Spleen (tissue), 11 donors: Measurements from ENCODE around the gene PRKX. TPM values are rescaled to one million over a fixed set of nuclear protein-coding genes. Genes with fewer than 3 reads are reported as not detected.
"Not testable (repeated sequence)": the region's sequence is repeated elsewhere in the genome, so short reads cannot be mapped to it uniquely, and the experiment has no call there.

ENCODE experiments used
- DNase-seq: peaks from one replicate; pipeline ENCODE4 v3.0.0-alpha.2; 2020
- H3K27ac ChIP-seq, 8 donors: fragments of 200-600 bp; sonication (generic) in 7 of 8; 1 replicate in 4 of 8; 2 replicates in 4 of 8; pipeline versions ENCODE4 v1.5.0 to v1.8.0; 2016 to 2021; ENCODE audit warnings: inconsistent platforms in 4 of 8, mild to moderate bottlenecking in 4 of 8, moderate library complexity in 1 of 8
- H3K27me3 ChIP-seq, 7 donors: fragments of 200-600 bp; sonication (generic) in 6 of 7; replicated peaks in 1 of 7; 1 replicate in 4 of 7; 2 replicates in 3 of 7; pipeline versions ENCODE4 v1.5.0 to v1.8.0; 2016 to 2021; ENCODE audit warnings: inconsistent platforms in 3 of 7, mild to moderate bottlenecking in 1 of 7
- H3K36me3 ChIP-seq, 6 donors: fragments of 200-600 bp; sonication (generic) in 5 of 6; 1 replicate in 4 of 6; 2 replicates in 2 of 6; pipeline versions ENCODE4 v1.5.0 to v1.8.0; 2016 to 2021; ENCODE audit warnings: inconsistent platforms in 2 of 6
- H3K4me1 ChIP-seq, 6 donors: fragments of 200-600 bp; sonication (generic) in 5 of 6; 1 replicate in 3 of 6; 2 replicates in 3 of 6; pipeline versions ENCODE4 v1.5.0 to v1.8.0; 2016 to 2021; ENCODE audit warnings: inconsistent platforms in 3 of 6
- H3K4me3 ChIP-seq, 8 donors: fragments of 200-600 bp; sonication (generic) in 7 of 8; 1 replicate in 4 of 8; 2 replicates in 4 of 8; pipeline versions ENCODE4 v1.5.0 to v1.8.0; 2016 to 2021; ENCODE audit warnings: inconsistent platforms in 4 of 8, mild to moderate bottlenecking in 4 of 8, moderate library complexity in 2 of 8
- H3K9me3 ChIP-seq, 8 donors: fragments of 200-600 bp; sonication (generic) in 7 of 8; 1 replicate in 4 of 8; 2 replicates in 4 of 8; pipeline versions ENCODE4 v1.5.0 to v1.8.0; 2016 to 2021; ENCODE audit warnings: inconsistent platforms in 4 of 8
- POLR2A ChIP-seq, 3 donors: fragments of 450-650 bp; IDR thresholded peaks; one replicate each; pipeline ENCODE4 v1.5.1; 2017; ENCODE audit warnings: antibody characterized with exemption in 3 of 3, mild to moderate bottlenecking in 1 of 3
- POLR2AphosphoS5 ChIP-seq, 3 donors: sonication (generic); formaldehyde crosslinking; IDR thresholded peaks; one replicate each; pipeline ENCODE4 v1.5.1; 2017; ENCODE audit warnings: antibody characterized with exemption in 3 of 3
- WGBS, 5 donors: extraction: QIAGEN DNeasy Blood & Tissue Kit in 3 of 5; methylation state at CpG; one replicate each; pipeline versions ENCODE4 v1.1.5 to v1.1.7; 2013 to 2018; 5-methylcytosine and 5-hydroxymethylcytosine counted together
- intact Hi-C: fragments of 100-400 bp; cut with DNase I; formaldehyde crosslinking; loops from one replicate; pipeline ENCODE4 v1.15.0; 2023; ENCODE audit warnings: low total_unique reads
- polyA plus RNA-seq, 3 donors: library from polyadenylated mRNA; stranded (reverse); fragments of 200-250 nt; gene quantifications; one replicate each; pipeline ENCODE4 v1.2.1, GENCODE V29; 2013
- total RNA-seq, 7 donors: library from RNA; depleted of rRNA in 3 of 7; stranded (reverse); fragments of >200 nt in 3 of 7; fragmentation: NEBNext Ultra II Directional in 4 of 7; extraction: Animal tissue kit (Norgen Biotek cat#: 25700) in 4 of 7; gene quantifications; one replicate each; pipeline versions ENCODE4 v1.1.0 to v1.2.1, GENCODE V29; 2016 to 2021
- TF ChIP-seq, protein P1 (sequence below), 11 experiments: fragments of 200-600 bp in 7 of 11; fragments of 450-650 bp in 4 of 11; sonication (generic) in 4 of 11; IDR thresholded peaks in 8 of 11; conservative IDR thresholded peaks in 3 of 11; 1 replicate in 7 of 11; 2 replicates in 4 of 11; pipeline versions ENCODE4 v1.4.0 to v1.8.0; 2016 to 2021; ENCODE audit warnings: antibody characterized with exemption in 11 of 11, inconsistent platforms in 4 of 11, mild to moderate bottlenecking in 1 of 11
- donor health status: healthy with polysubstance abuse.
- donor health status: DM: no; HTN: no; CAD: no; lungs with moderate emphysema.
- donor health status: DM: no; HTN: no; CAD: no.
- donor health status: Bipolar disorder and iron deficiency.
- donor health status: healthy.
- donor health status: DM: no; HTN: no; CAD: no.
- donor health status: DM: yes; HTN: yes; CAD: no.

PRKX gene
- total and polyA plus RNA-seq, 10 donors: 5.4 to 55.0 (median 35.0) TPM

- Histone ChIP-seq H3K27ac (peak overlapping the region; percentile 29 to 90 (median 85)), H3K4me1 (peaks cover 0 to 40% (median 15%) of the 10 kb centered on the region in 6 donors), H3K27me3 (peaks cover 0 to 11% (median 0%) of the 10 kb centered on the region in 7 donors), H3K36me3 (no peaks in the 10 kb centered on the region), H3K9me3 (no peaks in the 10 kb centered on the region), H3K4me3 (peak overlapping the region; percentile 58 to 96 (median 76))
- 3 to 9% (median 7%) methylated on average over 23 to 39 of the region's 39 CpGs for WGBS, 5 donors
- DNase-seq: peak; percentile 89
- intact Hi-C loops: no loop called here
- TF ChIP-seq POLR2A (IDR thresholded peaks at IDR 0.05) (no peak), POLR2AphosphoS5 (IDR thresholded peaks at IDR 0.05) (peak in 2 of 3 donors; percentile 44 to 58)
- TF ChIP-seq, protein P1, sequence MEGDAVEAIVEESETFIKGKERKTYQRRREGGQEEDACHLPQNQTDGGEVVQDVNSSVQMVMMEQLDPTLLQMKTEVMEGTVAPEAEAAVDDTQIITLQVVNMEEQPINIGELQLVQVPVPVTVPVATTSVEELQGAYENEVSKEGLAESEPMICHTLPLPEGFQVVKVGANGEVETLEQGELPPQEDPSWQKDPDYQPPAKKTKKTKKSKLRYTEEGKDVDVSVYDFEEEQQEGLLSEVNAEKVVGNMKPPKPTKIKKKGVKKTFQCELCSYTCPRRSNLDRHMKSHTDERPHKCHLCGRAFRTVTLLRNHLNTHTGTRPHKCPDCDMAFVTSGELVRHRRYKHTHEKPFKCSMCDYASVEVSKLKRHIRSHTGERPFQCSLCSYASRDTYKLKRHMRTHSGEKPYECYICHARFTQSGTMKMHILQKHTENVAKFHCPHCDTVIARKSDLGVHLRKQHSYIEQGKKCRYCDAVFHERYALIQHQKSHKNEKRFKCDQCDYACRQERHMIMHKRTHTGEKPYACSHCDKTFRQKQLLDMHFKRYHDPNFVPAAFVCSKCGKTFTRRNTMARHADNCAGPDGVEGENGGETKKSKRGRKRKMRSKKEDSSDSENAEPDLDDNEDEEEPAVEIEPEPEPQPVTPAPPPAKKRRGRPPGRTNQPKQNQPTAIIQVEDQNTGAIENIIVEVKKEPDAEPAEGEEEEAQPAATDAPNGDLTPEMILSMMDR (IDR thresholded peaks at IDR 0.05 in 8 of 11, conservative IDR thresholded peaks at IDR 0.05 in 3 of 11): no peak
Observed at GRCh38 chrX:3712051-3712869, 1.2 kb downstream of the PRKX start.

GRCh38 chrX:3711331-3711917 lies 2.0 kb downstream of the PRKX start:
- intact Hi-C loops: no loop called here
- TF ChIP-seq POLR2AphosphoS5 (IDR thresholded peaks at IDR 0.05): peak in 2 of 3 donors; percentile 29 to 55
- no peak for TF ChIP-seq POLR2A (IDR thresholded peaks at IDR 0.05)
- TF ChIP-seq, protein P1 (IDR thresholded peaks at IDR 0.05 in 8 of 11, conservative IDR thresholded peaks at IDR 0.05 in 3 of 11): no peak
- Histone ChIP-seq H3K36me3 (no peaks in the 10 kb centered on the region), H3K9me3 (no peaks in the 10 kb centered on the region), H3K27me3 (peaks cover 0 to 11% (median 0%) of the 10 kb centered on the region in 7 donors), H3K4me3 (peak overlapping the region; percentile 58 to 96 (median 76)), H3K27ac (peak overlapping the region; percentile 29 to 90 (median 85)), H3K4me1 (peaks cover 0 to 44% (median 15%) of the 10 kb centered on the region in 6 donors)
- peak; percentile 83 for DNase-seq
- 22 to 43% (median 36%) methylated on average over 10 to 16 of the region's 16 CpGs for WGBS, 5 donors

GRCh38 chrX:3707673-3708274 lies 5.7 kb downstream of the PRKX start:
- 67 to 80% (median 75%) methylated on average over 4 to 8 of the region's 8 CpGs for WGBS, 5 donors
- H3K36me3 ChIP-seq: peaks cover 0 to 11% (median 0%) of the 10 kb centered on the region in 6 donors
- H3K9me3 ChIP-seq, H3K27ac ChIP-seq, H3K27me3 ChIP-seq, DNase-seq, H3K4me3 ChIP-seq, intact Hi-C loops: not testable (repeated sequence)
- peaks cover 0 to 46% (median 13%) of the 10 kb centered on the region in 6 donors for H3K4me1 ChIP-seq

- 80 to 94% (median 92%) methylated on average over 11 of the region's 11 CpGs for WGBS, 5 donors
- Histone ChIP-seq H3K4me1 (peaks cover 0 to 33% (median 7%) of the 10 kb centered on the region in 6 donors), H3K27ac (no peak overlapping the region), H3K4me3 (no peak overlapping the region), H3K36me3 (peaks cover 0 to 11% (median 0%) of the 10 kb centered on the region in 6 donors), H3K9me3 (no peaks in the 10 kb centered on the region), H3K27me3 (no peaks in the 10 kb centered on the region)
- no peak for DNase-seq
- intact Hi-C loops: no loop called here
- no peak for TF ChIP-seq POLR2A (IDR thresholded peaks at IDR 0.05)
- TF ChIP-seq POLR2AphosphoS5 (IDR thresholded peaks at IDR 0.05): no peak
- TF ChIP-seq, protein P1 (IDR thresholded peaks at IDR 0.05 in 8 of 11, conservative IDR thresholded peaks at IDR 0.05 in 3 of 11): no peak
Observed at GRCh38 chrX:3706481-3706880, 7.0 kb downstream of the PRKX start.

DNA sequence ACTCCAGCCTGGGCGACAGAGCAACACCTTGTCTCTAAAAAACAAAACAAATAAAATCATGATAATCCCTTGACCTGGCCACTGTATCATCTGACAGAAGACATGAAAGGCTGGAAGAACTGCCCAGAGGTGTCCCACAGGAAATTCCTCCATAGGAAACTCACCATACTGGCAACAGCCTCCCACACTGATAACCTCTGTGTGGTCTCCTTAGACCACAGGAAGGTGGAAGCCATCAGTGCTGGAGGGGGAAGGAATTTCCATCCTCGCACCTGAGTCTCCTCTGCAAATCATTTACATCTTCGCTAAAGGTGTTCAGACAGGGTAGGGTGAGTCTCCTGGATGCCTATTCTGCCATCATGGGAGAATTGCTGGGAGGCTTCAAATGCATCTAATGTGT lies 10.2 kb downstream of the PRKX start:
- Histone ChIP-seq H3K27ac (peak overlapping the region in 1 of 8 donors; percentile 36), H3K4me1 (peaks cover 0 to 31% (median 14%) of the 10 kb centered on the region in 6 donors), H3K36me3 (peaks cover 0 to 11% (median 0%) of the 10 kb centered on the region in 6 donors)
- H3K4me3 ChIP-seq, H3K27me3 ChIP-seq, intact Hi-C loops, DNase-seq, H3K9me3 ChIP-seq: not testable (repeated sequence)
- 79 to 89% (median 82%) methylated on average over 3 of the region's 3 CpGs for WGBS, 5 donors

DNA sequence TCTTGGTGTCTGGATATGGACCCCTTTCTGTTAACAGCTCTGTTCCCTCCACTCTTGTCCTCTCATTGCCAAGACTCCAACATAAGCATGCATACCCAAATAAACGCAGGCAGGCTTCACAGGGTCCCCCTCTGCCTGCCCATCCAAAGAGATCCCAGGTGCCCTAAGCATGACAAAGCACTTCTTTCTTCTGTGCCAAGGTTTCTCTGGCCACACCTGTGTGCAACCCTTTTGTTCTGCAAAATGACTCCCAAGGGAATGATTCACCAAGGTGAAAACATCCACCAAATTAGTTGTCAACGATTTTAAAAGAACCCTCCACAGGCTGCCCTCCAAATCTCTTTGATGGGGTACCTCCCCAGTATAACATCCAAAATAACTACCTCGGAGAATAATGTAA lies 11.4 kb downstream of the PRKX start:
- H3K9me3 ChIP-seq, H3K4me3 ChIP-seq, H3K27me3 ChIP-seq, intact Hi-C loops, DNase-seq: not testable (repeated sequence)
- WGBS, 5 donors: 55 to 90% (median 60%) methylated on average over 1 to 3 of the region's 3 CpGs
- H3K4me1 ChIP-seq: peaks cover 0 to 40% (median 14%) of the 10 kb centered on the region in 6 donors
- H3K36me3 ChIP-seq: peaks cover 0 to 11% (median 0%) of the 10 kb centered on the region in 6 donors
- peak overlapping the region in 1 of 8 donors; percentile 85 for H3K27ac ChIP-seq

DNA sequence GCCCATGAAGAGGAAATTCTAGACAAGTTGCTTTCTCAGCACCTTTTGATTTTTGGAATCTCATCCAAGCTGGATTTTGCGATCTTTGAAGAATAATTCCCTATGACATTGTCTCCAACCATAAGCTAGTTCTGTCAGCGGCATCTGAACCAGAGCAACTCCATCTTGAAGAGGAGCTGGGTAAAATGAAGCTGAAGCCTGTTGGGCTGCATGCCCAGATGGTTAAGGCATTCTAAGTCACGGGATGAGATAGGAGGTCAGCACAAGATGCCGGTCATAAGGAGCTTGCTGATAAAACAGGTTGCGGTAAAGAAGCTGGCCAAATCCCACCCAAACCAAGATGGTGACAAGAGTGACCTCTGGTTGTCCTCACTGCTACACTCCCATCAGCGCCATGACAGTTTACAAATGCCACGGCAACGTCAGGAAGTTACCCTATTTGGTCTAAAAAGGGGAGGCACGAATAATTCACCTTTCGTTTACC lies 12.0 kb downstream of the PRKX start:
- DNase-seq, H3K9me3 ChIP-seq, H3K27me3 ChIP-seq, intact Hi-C loops, H3K4me3 ChIP-seq: not testable (repeated sequence)
- 96 to 97% (median 96%) methylated on average over 10 of the region's 10 CpGs for WGBS, 5 donors
- peaks cover 0 to 11% (median 0%) of the 10 kb centered on the region in 6 donors for H3K36me3 ChIP-seq
- H3K4me1 ChIP-seq: peaks cover 0 to 37% (median 14%) of the 10 kb centered on the region in 6 donors
- H3K27ac ChIP-seq: peak overlapping the region in 3 of 8 donors; percentile 84 to 85 (median 85)
